T47D (cell line): Measurements from ENCODE around the gene NUBP1.
"Not testable (repeated sequence)": the region's sequence is repeated elsewhere in the genome, so short reads cannot be mapped to it uniquely, and the experiment has no call there.

Source experiments
- DNase-seq, 2 experiments: peaks; one replicate each; pipeline versions ENCODE4 v3.0.0 to v3.0.0-alpha.2; 2011 to 2012; ENCODE audit warnings: low read depth in 1 of 2, low spot score in 1 of 2
- JUND ChIP-seq: IDR thresholded peaks from 2 replicates; pipeline ENCODE4 v1.6.1; 2012; ENCODE audit warnings: low read depth
- in situ Hi-C: cut with HindIII; loops from 2 replicates; pipeline ENCODE4 v1.10.0; 2016; ENCODE audit warnings: low sequenced_read_pairs, low pct_unique_long_range_greater_than_20kb

Gene NUBP1

GRCh38 chr16:10761373-10761772, 17.7 kb downstream of the NUBP1 start:
- in situ Hi-C loops: no loop called here
- DNase-seq: no peak
- no peak for TF ChIP-seq JUND

GRCh38 chr16:10762336-10763016, 18.8 kb downstream of the NUBP1 start:
- no peak for DNase-seq
- no peak for TF ChIP-seq JUND
- in situ Hi-C loops: no loop called here

- TF ChIP-seq JUND: no peak
- in situ Hi-C loops: no loop called here
- no peak for DNase-seq
These were observed 19.8 kb downstream of the NUBP1 start for GRCh38 chr16:10763456-10763855.

- DNase-seq: no peak
- in situ Hi-C loops: no loop called here
- no peak for TF ChIP-seq JUND
These were observed 22.1 kb downstream of the NUBP1 start for GRCh38 chr16:10765772-10766171.

GRCh38 chr16:10767127-10767526, 23.5 kb downstream of the NUBP1 start:
- DNase-seq: no peak
- in situ Hi-C loops: no loop called here
- no peak for TF ChIP-seq JUND

GRCh38 chr16:10769381-10769780, 25.7 kb downstream of the NUBP1 start:
- in situ Hi-C loops: no loop called here
- no peak for TF ChIP-seq JUND
- no peak for DNase-seq

GRCh38 chr16:10770907-10771306, 27.3 kb downstream of the NUBP1 start:
- TF ChIP-seq JUND: no peak
- in situ Hi-C loops: no loop called here
- no peak for DNase-seq

- DNase-seq: no peak
- in situ Hi-C loops: no loop called here
These were observed 32.6 kb downstream of the NUBP1 start for GRCh38 chr16:10776280-10776679.

GRCh38 chr16:10776923-10777322, 33.3 kb downstream of the NUBP1 start:
- DNase-seq, in situ Hi-C loops: not testable (repeated sequence)

More at GRCh38 chr16:10776280-10776679, 32.6 kb downstream of the NUBP1 start:
- no peak for TF ChIP-seq JUND

GRCh38 chr16:10777356-10777755, 33.7 kb downstream of the NUBP1 start:
- in situ Hi-C loops: no loop called here
- DNase-seq: no peak
- TF ChIP-seq JUND: no peak

- DNase-seq, in situ Hi-C loops: not testable (repeated sequence)
These were observed 36.3 kb downstream of the NUBP1 start for GRCh38 chr16:10779908-10780307.

GRCh38 chr16:10780628-10781027, 37.0 kb downstream of the NUBP1 start:
- DNase-seq: no peak
- no peak for TF ChIP-seq JUND
- in situ Hi-C loops: no loop called here

GRCh38 chr16:10782628-10783027, 39.0 kb downstream of the NUBP1 start:
- no peak for TF ChIP-seq JUND
- peak in 1 of 2 experiments; percentile 74 for DNase-seq
- in situ Hi-C loops: no loop called here

- TF ChIP-seq JUND: no peak
- in situ Hi-C loops: no loop called here
- peak in 1 of 2 experiments; percentile 24 for DNase-seq
These were observed 43.7 kb downstream of the NUBP1 start for GRCh38 chr16:10787304-10787703.

GRCh38 chr16:10788630-10789029, 45.0 kb downstream of the NUBP1 start:
- in situ Hi-C loops, DNase-seq: not testable (repeated sequence)
